ENCODE data around the gene LRRC59.

Gene LRRC59

GRCh38 chr17:50360486-50361115, 36.7 kb downstream of the LRRC59 start:
- no peak for DNase-seq

DNA sequence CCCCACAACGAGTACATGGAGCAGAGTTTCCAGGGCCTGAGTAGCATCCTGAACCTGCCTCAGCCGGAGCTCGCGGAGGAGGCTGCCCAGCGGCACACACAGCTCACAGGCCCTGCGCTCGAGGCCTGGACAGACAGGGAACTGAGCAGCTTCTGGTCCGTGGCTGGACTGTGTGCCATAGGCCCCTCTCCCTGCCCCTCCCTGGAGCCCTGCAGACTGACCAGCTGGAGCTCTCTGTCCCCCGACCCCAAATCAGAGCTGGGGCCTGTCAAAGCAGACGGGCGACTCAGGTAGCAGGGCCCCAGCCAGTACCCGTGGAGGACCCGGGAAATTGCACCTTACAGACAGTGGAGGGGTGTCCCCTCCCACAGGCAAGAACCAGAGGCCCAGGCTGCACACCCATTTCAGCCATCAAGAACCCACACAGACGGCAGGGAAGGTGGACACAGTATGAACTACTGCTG, 37.3 kb downstream of the LRRC59 start:
- DNase-seq = no peak

DNA sequence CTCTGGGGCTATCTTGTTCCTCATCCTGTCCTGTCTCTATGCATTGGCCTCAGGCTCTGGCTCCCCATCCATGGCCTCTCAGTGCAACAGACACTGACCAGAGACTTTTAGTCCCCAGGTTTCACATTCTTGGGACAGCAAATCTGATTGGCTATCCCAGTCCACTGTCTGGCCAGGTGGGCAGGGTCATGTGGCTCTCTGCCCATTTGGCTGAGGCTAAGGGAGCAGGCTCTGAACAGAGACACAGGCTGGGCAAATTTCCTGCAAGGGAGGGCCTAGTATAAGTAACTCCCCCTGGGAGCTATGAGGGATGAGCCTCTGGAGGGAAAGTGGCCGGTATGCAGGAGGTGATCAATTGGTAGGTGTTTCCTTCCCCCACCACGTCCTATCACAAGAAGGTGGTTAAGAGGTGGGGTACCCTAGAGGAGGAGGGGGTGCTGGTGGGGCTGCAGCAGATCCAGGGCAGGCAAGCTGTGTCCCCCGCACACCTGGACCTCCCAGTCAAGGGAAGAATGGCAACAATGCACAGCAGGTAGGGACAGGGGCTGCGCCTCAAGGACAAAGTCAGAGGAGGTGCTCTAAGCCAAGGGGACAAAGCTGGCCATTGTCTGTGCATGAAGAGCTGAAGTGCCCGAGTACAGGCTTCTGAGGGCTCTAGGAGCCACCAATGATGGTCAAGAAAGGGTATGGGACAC, 38.2 kb downstream of the LRRC59 start:
- DNase-seq = no peak

GRCh38 chr17:50358177-50358576, 39.1 kb downstream of the LRRC59 start:
- no peak for DNase-seq

DNA sequence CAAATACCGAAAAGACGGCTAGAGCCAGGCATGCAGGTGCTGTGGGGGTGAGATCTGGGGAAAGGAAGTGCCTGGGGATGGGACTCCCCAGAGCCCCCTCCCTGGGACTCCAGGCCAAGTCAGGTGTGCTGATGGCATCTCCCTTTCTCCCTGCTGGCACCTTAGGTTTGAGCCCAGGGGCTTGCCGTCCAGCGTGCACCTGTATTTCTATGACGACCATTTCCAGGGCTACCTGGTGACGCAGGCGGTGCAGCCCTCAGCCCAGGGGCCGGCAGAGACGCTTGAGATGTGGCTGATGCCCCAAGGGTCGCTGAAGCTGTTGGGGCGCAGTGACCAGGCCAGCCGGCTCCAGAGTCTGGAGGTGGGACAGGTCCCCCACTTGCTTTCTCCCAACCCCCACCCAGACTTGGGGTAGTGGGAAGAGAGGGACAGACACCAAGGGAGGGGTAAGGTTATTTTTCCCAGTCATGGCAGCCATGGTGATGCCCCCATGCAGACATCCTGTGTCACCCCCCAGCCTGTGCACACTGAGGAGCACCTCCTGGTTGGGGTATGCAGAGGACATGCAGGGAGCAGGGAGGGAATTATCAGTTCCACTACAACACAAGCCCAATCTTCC, 40.3 kb downstream of the LRRC59 start:
- DNase-seq = no peak

- no peak for DNase-seq
These were observed 40.9 kb downstream of the LRRC59 start for GRCh38 chr17:50356418-50356817.

GRCh38 chr17:50355701-50356341, 41.5 kb downstream of the LRRC59 start:
- DNase-seq = no peak

- DNase-seq = no peak
These were observed 42.0 kb downstream of the LRRC59 start for GRCh38 chr17:50355336-50355700.

GRCh38 chr17:50354776-50355175, 42.5 kb downstream of the LRRC59 start:
- DNase-seq = no peak

DNA sequence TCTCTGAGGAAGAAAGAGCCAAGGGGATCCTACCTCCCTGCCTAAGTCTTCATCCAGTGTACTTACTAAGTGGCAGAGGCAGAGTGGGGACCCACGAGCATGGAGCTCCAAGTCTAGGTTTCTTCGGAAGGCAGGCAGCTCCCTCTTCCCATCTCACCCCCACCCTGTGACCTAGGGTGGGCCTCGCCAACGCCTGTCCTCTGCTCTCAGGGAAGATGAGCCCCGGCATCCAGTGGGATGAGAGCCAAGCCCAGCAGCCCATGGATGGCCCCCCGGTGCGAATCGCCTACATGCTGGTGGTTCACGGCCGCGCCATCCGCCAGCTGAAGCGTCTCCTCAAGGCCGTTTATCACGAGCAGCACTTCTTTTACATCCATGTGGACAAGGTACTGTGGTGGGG, 43.1 kb downstream of the LRRC59 start:
- DNase-seq = no peak

DNA sequence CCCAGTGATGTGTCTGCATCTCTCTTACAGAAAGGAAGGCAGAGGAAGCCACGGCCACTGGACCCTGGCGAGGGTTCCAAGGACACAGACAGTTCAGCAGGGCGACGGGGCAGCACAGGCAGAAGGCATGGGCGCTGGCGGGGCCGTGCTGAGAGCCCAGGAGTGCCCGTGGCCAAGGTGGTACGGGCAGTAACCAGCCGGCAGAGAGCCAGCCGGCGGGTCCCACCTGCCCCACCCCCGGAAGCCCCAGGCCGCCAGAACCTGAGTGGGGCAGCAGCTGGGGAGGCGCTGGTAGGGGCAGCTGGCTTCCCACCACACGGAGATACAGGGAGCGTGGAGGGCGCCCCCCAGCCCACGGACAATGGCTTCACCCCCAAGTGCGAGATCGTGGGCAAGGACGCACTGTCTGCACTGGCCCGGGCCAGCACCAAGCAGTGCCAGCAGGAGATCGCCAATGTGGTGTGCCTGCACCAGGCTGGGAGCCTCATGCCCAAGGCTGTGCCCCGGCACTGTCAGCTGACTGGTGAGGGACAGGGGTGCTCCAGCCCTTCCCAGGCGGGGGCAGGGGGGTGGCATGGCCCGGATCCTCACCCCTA, 43.6 kb downstream of the LRRC59 start:
- DNase-seq = no peak

DNA sequence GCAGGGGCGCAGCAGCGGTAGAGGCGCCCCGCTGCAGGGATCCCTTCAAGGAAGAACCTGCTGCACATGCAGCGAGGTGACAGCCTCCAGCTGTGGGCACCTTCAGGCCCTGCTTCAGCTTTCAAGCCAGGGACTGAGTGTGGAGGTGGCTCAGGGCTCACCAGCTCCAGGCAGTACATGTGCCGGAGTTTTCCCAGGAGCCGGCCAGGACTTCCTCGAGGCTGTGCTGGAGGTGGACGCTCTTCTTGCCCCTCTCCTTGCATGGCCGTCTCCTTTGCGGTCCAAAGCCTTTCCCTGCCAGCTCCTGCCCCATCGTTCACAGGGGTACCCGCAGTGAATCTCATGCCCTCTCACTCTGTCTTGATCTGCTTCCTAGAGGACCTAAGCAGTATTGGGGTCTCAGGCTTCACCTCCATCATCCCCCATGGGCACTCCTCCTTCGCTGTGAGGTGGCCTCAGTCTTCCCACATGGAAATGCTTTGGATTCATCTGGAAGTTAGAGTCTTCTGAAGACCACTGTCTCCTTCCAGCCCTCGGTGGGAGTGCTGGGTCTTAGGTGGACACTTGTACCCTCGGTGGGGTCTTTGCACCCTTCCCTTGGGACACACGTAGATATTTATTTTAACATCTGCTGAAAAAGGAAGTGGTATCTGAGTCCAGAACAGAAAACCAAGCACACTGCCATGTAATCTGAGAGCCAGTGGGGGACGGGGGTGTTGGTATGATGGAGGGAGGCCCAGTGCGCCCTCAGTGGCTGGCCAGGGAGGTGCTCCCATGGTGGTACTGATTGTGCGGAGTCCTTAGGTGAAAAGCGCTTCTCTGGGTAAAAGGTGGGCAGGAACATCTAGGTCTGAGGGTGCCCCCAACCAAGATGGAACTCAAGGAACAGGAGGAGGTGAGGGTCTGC, 44.4 kb downstream of the LRRC59 start:
- DNase-seq = no peak

DNA sequence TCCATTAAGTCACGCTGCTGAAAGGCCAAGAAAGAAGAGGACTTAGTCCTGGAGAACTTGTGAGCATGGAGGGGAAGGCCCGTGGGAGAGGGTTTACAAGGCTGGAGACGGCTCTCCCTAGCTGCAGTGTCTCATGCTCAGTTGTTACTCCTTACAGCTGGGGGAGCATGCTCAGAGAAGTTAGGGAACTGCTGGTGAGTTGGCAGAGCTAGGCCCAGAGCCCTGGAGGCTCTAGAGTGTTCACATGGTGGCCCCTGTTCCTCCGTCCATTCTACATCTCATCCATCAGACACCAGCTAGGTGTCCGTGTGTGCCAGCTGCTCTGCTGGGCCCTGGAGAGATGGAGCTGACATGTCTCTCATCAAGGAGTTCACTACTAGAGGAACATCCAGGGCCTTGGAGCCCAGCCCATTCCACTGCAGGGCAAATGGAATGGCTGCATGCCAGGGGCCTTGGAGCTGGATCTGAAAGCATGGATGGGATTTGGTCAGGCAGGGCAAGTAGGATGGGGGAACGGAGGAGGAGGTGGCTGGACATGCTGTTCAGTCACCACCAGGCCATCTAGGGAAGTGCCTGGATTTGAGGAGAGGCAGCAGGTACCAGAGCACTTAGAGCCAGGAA, 45.1 kb downstream of the LRRC59 start:
- no peak for DNase-seq

DNA sequence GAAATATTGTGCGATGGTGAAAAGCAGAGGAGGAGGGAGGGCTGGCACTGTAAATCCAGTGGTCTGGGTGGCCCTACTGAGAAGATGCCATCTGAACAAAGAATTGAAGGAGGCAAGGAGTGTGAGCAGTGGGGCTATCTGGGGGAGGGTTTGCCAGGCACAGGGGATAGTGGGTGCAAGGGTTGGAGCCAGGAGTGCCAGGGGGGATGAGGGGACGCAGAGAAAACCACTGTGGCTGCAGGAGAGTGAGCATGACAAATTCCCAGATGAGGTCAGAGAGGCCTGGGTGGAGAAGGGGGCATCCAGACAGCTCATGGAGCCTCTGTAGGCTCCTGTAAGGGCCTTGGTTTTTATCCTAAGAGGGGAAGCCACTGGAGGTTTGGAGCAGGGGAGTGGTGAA, 46.6 kb downstream of the LRRC59 start:
- DNase-seq = no peak

DNA sequence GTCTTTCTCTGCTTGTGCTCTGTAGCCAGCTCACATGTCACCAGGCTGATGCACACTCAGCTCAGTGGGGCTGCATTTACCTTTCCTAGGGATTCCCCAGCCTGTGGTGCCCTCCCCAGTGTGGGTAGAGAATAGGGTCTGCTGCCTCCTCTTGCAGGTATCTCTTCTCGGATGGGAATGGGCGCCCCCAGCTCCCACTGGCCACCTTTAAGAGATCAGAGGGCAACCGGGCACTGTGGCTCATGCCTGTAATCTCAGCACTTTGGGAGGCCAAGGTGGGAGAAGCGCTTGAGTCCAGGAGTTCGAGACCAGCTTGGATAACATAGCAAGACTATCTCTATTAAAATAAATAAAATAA, 48.1 kb downstream of the LRRC59 start:
- DNase-seq = no peak

DNA sequence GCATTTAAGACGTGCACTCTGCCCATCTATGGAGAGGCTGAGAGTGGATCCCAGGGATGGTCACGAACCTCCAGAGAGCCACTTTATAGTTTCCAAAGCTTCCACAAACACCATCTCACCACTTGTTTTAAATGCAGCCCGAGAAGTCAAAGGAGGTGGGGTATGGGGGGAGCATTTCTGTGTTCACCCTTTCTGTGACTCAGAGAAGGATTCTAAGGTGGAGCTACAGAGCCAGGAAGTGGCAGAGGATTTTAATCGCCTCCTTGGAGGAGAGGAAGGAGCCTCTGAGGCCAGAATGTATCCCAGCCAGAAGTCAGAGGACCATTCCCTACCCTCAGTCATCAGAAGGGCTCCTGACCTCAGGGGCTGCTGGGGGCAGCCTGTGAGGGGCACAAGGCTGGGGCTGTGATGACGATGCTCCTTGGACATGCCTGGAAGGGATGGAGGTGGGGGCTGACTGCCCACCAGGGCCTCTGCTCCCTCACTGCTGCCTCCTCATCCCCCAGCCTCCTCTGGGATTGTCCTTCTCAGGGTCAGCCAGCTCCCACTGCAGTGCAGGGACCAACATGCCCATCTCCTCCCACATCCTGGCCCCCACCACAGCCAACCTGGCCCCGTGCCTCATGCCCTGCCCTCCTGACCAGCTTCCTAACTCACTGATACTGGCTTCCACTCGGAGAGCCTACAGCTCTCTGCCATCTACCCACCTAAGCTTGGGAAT, 48.6 kb downstream of the LRRC59 start:
- DNase-seq = no peak

GRCh38 chr17:50347894-50348291, 49.4 kb downstream of the LRRC59 start:
- no peak for DNase-seq

- DNase-seq = no peak
These were observed 50.0 kb downstream of the LRRC59 start for GRCh38 chr17:50347117-50347893.

- DNase-seq = no peak
These were observed 50.8 kb downstream of the LRRC59 start for GRCh38 chr17:50346313-50347116.
